ENCODE results near the gene LSM12. TPM values are rescaled to one million over a fixed set of nuclear protein-coding genes. Genes with fewer than 3 reads are reported as not detected.
A peak's percentile ranks its signal among the peaks of the same experiment; 100 is the strongest.

Gene LSM12
- total RNA-seq, 1 experiment from 2014 or later: 85.5 TPM

DNA sequence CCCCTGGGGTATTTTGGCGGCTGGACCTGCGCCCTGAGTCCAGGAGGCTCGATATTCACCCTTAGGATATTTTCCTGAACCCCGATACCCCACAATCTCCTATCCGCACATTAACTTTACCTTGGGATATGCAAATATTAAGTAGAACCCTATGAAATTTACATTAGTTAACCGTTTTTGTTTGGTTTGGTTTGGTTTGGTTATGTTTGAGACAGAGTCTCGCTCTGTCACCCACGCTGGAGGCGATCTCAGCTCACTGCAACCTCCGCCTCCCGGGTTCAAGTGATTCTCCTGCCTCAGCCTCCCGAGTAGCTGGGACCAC is 71.4 kb downstream of the LSM12 start:
- no peak overlapping the region; the same call in 1 of the 2 replicates for H3K4me3 ChIP-seq (ENCODE audit: low read depth, low read length)
- H3K36me3 Mint-ChIP-seq (ENCODE audit: insufficient read depth, unreplicated experiment): no peaks in the 10 kb centered on the region
- ChIA-PET POLR2A (interaction anchor here (0.5 to 0.7 kb wide), 2 partner anchors 57 to 191 kb away, joined by 3 to 5 read pairs; no protein-coding TSS in a partner anchor), CTCF (interaction anchor here (1.6 to 3.7 kb wide), 2 partner anchors 51 to 85 kb away, joined by 4 to 29 read pairs; no protein-coding TSS in a partner anchor)
- no peaks in the 10 kb centered on the region for H3K36me3 ChIP-seq (ENCODE audit: control insufficient read depth, insufficient read depth, low read length)
- no TSS peak for BruUV-seq (replicated peaks)
- no peaks in the 10 kb centered on the region for H3K9me3 Mint-ChIP-seq (ENCODE audit: unreplicated experiment)
- H3K27ac Mint-ChIP-seq (ENCODE audit: unreplicated experiment): no peak overlapping the region
- peaks cover 3% of the 10 kb centered on the region for H3K27me3 Mint-ChIP-seq (ENCODE audit: insufficient read depth, unreplicated experiment)
- H3K4me1 Mint-ChIP-seq (ENCODE audit: low read depth, unreplicated experiment): no peaks in the 10 kb centered on the region
- no peaks in the 10 kb centered on the region for H3K9me3 ChIP-seq
- no peak for TF ChIP-seq CTCF (IDR thresholded peaks at IDR 0.05; ENCODE audit: insufficient read depth in 1 of 2, low read depth in 1 of 2, low read length in 1 of 2, severe bottlenecking in 1 of 2, unreplicated experiment in 1 of 2)
- peak overlapping the region; percentile 61 for H3K4me3 Mint-ChIP-seq (ENCODE audit: unreplicated experiment)
- peaks cover 11% of the 10 kb centered on the region for H3K4me1 ChIP-seq
- intact Hi-C loops (cut with micrococcal nuclease; ENCODE audit: unreplicated experiment): loop anchor here (1.0 kb wide), 2 partner anchors 51 to 117 kb away; no protein-coding TSS in a partner anchor
- H3K27me3 ChIP-seq (replicated peaks; ENCODE audit: control insufficient read depth, insufficient read depth, low read length): no peaks in the 10 kb centered on the region
- no peak for DNase-seq

DNA sequence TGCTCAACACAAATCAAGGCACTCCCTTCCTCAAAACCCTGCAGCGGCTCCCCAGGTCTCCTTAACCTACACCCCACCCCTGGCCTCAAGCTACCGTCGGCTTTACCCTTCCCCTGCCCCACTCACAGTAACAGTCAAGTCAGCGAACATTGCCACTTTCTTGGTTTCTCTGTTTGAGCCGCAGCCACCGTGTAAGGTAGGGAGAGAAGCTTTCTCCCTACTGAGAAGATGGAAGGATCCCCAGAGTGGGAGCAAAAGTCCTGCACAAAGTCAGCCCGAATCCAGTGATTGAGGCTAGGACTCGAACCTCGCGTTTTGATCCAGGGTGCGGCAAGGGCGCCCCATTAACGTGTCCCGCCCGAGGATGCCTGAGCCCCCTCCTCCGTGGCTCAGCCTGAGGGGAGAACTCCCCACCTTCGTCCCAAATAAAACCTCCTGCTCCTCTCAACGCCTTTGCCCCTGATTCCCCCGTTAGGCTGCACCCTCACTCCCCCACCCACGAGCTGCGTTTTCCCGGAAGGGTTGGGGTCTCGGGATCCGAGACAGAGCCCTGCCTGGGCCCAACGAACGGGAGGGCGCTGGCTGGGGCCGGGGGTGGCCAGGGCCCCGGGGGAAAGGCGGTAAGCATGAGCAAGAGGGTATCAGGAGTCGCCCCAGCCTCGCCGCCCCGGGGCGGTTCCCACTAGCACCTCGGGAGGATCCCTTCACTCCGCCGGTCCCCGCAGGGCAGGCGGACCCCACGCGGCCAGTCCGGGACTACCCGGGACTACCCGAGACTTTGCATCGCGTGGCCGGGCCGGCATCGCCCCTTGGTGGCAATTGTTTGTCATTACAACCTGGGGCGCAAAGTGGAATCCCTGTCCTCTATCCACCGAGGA is 72.0 kb downstream of the LSM12 start:
- H3K36me3 Mint-ChIP-seq (ENCODE audit: insufficient read depth, unreplicated experiment): no peaks in the 10 kb centered on the region
- intact Hi-C loops (cut with micrococcal nuclease; ENCODE audit: unreplicated experiment): loop anchor here (1.0 kb wide), 2 partner anchors 50 to 116 kb away; no protein-coding TSS in a partner anchor
- peak overlapping the region; percentile 17; the same call in 1 of the 2 replicates for H3K4me3 ChIP-seq (ENCODE audit: low read depth, low read length)
- H3K9me3 ChIP-seq: no peaks in the 10 kb centered on the region
- H3K27me3 Mint-ChIP-seq (ENCODE audit: insufficient read depth, unreplicated experiment): peaks cover 3% of the 10 kb centered on the region
- peak overlapping the region; percentile 61 for H3K4me3 Mint-ChIP-seq (ENCODE audit: unreplicated experiment)
- ChIA-PET POLR2A (no interaction called here), CTCF (interaction anchor here (0.6 to 3.7 kb wide), 7 partner anchors 17 to 141 kb away, joined by 3 to 29 read pairs (median 4); no protein-coding TSS in a partner anchor)
- H3K4me1 Mint-ChIP-seq (ENCODE audit: low read depth, unreplicated experiment): no peaks in the 10 kb centered on the region
- no peaks in the 10 kb centered on the region for H3K9me3 Mint-ChIP-seq (ENCODE audit: unreplicated experiment)
- H3K27ac Mint-ChIP-seq (ENCODE audit: unreplicated experiment): no peak overlapping the region
- H3K36me3 ChIP-seq (ENCODE audit: control insufficient read depth, insufficient read depth, low read length): no peaks in the 10 kb centered on the region
- peak; percentile 84 to 98 for TF ChIP-seq CTCF (IDR thresholded peaks at IDR 0.05; ENCODE audit: insufficient read depth in 1 of 2, low read depth in 1 of 2, low read length in 1 of 2, severe bottlenecking in 1 of 2, unreplicated experiment in 1 of 2)
- DNase-seq: peak; percentile 73 to 85
- H3K4me1 ChIP-seq: peaks cover 11% of the 10 kb centered on the region
- no TSS peak for BruUV-seq (replicated peaks)
- H3K27me3 ChIP-seq (replicated peaks; ENCODE audit: control insufficient read depth, insufficient read depth, low read length): no peaks in the 10 kb centered on the region

GRCh38 chr17:43992641-43993040 is 73.8 kb downstream of the LSM12 start:
- Mint-ChIP-seq H3K4me1 (ENCODE audit: low read depth, unreplicated experiment) (no peaks in the 10 kb centered on the region), H3K9me3 (ENCODE audit: unreplicated experiment) (no peaks in the 10 kb centered on the region), H3K27me3 (ENCODE audit: insufficient read depth, unreplicated experiment) (peaks cover 8% of the 10 kb centered on the region), H3K36me3 (ENCODE audit: insufficient read depth, unreplicated experiment) (no peaks in the 10 kb centered on the region), H3K27ac (ENCODE audit: unreplicated experiment) (no peak overlapping the region), H3K4me3 (ENCODE audit: unreplicated experiment) (no peak overlapping the region)
- no peak for TF ChIP-seq CTCF (IDR thresholded peaks at IDR 0.05; ENCODE audit: insufficient read depth in 1 of 2, low read depth in 1 of 2, low read length in 1 of 2, severe bottlenecking in 1 of 2, unreplicated experiment in 1 of 2)
- Histone ChIP-seq H3K4me3 (ENCODE audit: low read depth, low read length) (no peak overlapping the region), H3K9me3 (no peaks in the 10 kb centered on the region), H3K27me3 (replicated peaks; ENCODE audit: control insufficient read depth, insufficient read depth, low read length) (no peaks in the 10 kb centered on the region), H3K4me1 (peaks cover 11% of the 10 kb centered on the region), H3K36me3 (ENCODE audit: control insufficient read depth, insufficient read depth, low read length) (no peaks in the 10 kb centered on the region)
- no peak for DNase-seq
- intact Hi-C loops (cut with micrococcal nuclease; ENCODE audit: unreplicated experiment): no loop called here
- no TSS peak for BruUV-seq (replicated peaks)
- ChIA-PET POLR2A (no interaction called here), CTCF (interaction anchor here (0.7 to 3.7 kb wide), 3 partner anchors 31 to 49 kb away, joined by 3 to 29 read pairs (median 3); no protein-coding TSS in a partner anchor)
